GM12872 (cell line): ENCODE measurements around the gene ZNF217.

ENCODE experiments used
- CTCF ChIP-seq: IDR thresholded peaks from 3 replicates; pipeline ENCODE4 v1.5.1; 2011; ENCODE audit warnings: low read depth, mild to moderate bottlenecking, low read length, moderate library complexity; ENCODE audit not compliant: insufficient read depth

ZNF217 gene

GRCh38 chr20:53578492-53579222 is 15.0 kb downstream of the ZNF217 start:
- peak; percentile 73; the same call in 2 of the 3 replicates for TF ChIP-seq CTCF

GRCh38 chr20:53576586-53577318 is 16.9 kb downstream of the ZNF217 start:
- TF ChIP-seq CTCF: no peak

- TF ChIP-seq CTCF: no peak
Observed at GRCh38 chr20:53576195-53576580, 17.5 kb downstream of the ZNF217 start.

GRCh38 chr20:53575481-53576194 is 18.0 kb downstream of the ZNF217 start:
- TF ChIP-seq CTCF: no peak

- no peak for TF ChIP-seq CTCF
Observed at GRCh38 chr20:53574819-53575218, 18.8 kb downstream of the ZNF217 start.

- no peak for TF ChIP-seq CTCF
Observed at GRCh38 chr20:53574259-53574789, 19.3 kb downstream of the ZNF217 start.
